H9 (cell line): ENCODE measurements around the gene FAM227B. TPM values are rescaled to one million over a fixed set of nuclear protein-coding genes. Genes with fewer than 3 reads are reported as not detected.

Experiments
- DNase-seq: peaks from one replicate; pipeline ENCODE4 v3.0.0-alpha.2; 2017
- H2AFZ ChIP-seq: one replicate; pipeline ENCODE4 v1.6.1; 2013; ENCODE audit warnings: mild to moderate bottlenecking, low read length, control low read depth, moderate library complexity
- H2AK5ac ChIP-seq: 2 replicates; pipeline ENCODE4 v1.6.1; 2013; ENCODE audit warnings: low read length, control low read depth, mixed read lengths; ENCODE audit not compliant: insufficient read length
- H2BK120ac ChIP-seq: one replicate; pipeline ENCODE4 v1.6.1; 2013; ENCODE audit warnings: low read depth, mild to moderate bottlenecking, low read length, control low read depth, inconsistent platforms; ENCODE audit not compliant: poor library complexity, severe bottlenecking
- H2BK12ac ChIP-seq: 2 replicates; pipeline ENCODE4 v1.6.1; 2013; ENCODE audit warnings: low read length, control low read depth, mixed read lengths, low read depth; ENCODE audit not compliant: insufficient read length
- H2BK15ac ChIP-seq: 2 replicates; pipeline ENCODE4 v1.6.1; 2013; ENCODE audit warnings: low read depth, low read length, control low read depth
- H2BK20ac ChIP-seq: one replicate; pipeline ENCODE4 v1.6.1; 2013; ENCODE audit warnings: low read depth, mild to moderate bottlenecking, low read length, control low read depth, inconsistent platforms; ENCODE audit not compliant: poor library complexity, severe bottlenecking
- H2BK5ac ChIP-seq: 2 replicates; pipeline ENCODE4 v1.6.1; 2013; ENCODE audit warnings: low read length, control low read depth, mixed read lengths; ENCODE audit not compliant: insufficient read length
- H3K14ac ChIP-seq: 2 replicates; pipeline ENCODE4 v1.6.1; 2013; ENCODE audit warnings: low read length, control low read depth; ENCODE audit not compliant: insufficient read depth
- H3K18ac ChIP-seq: 2 replicates; pipeline ENCODE4 v1.6.1; 2013; ENCODE audit warnings: low read depth, mild to moderate bottlenecking, mixed read lengths, low read length, control low read depth; ENCODE audit not compliant: insufficient read length
- H3K23ac ChIP-seq: 2 replicates; pipeline ENCODE4 v1.6.1; 2013; ENCODE audit warnings: low read length, control low read depth, mixed read lengths, low read depth; ENCODE audit not compliant: insufficient read length
- H3K23me2 ChIP-seq: 2 replicates; pipeline ENCODE4 v1.6.1; 2013; ENCODE audit warnings: low read depth, mild to moderate bottlenecking, mixed read lengths, low read length, control low read depth; ENCODE audit not compliant: insufficient read length, poor library complexity, severe bottlenecking
- H3K27ac ChIP-seq: 2 replicates; pipeline ENCODE4 v1.5.1; 2013; ENCODE audit warnings: low read length, control low read depth, mixed read lengths, low read depth; ENCODE audit not compliant: insufficient read length
- H3K27me3 ChIP-seq: 2 replicates; pipeline ENCODE4 v1.6.1; 2013; ENCODE audit warnings: low read length, control low read depth, inconsistent platforms; ENCODE audit not compliant: insufficient read depth
- H3K4ac ChIP-seq: 2 replicates; pipeline ENCODE4 v1.6.1; 2013; ENCODE audit warnings: low read depth, mild to moderate bottlenecking, control low read depth, inconsistent platforms, low read length, moderate library complexity
- H3K4me1 ChIP-seq: 2 replicates; pipeline ENCODE4 v1.6.1; 2013; ENCODE audit warnings: low read length, control low read depth, inconsistent platforms; ENCODE audit not compliant: insufficient read depth
- H3K4me2 ChIP-seq: 2 replicates; pipeline ENCODE4 v1.6.1; 2013; ENCODE audit warnings: low read length, control low read depth, mixed read lengths; ENCODE audit not compliant: insufficient read length, insufficient read depth
- H3K56ac ChIP-seq: 2 replicates; pipeline ENCODE4 v1.6.1; 2013; ENCODE audit warnings: low read depth, mild to moderate bottlenecking, mixed read lengths, low read length, control low read depth; ENCODE audit not compliant: insufficient read length
- H3K79me1 ChIP-seq: 2 replicates; pipeline ENCODE4 v1.6.1; 2013; ENCODE audit warnings: low read depth, mild to moderate bottlenecking, moderate library complexity, low read length, control low read depth, inconsistent platforms; ENCODE audit not compliant: insufficient read depth, poor library complexity, severe bottlenecking
- H3K79me2 ChIP-seq: 2 replicates; pipeline ENCODE4 v1.6.1; 2013; ENCODE audit warnings: low read length, control low read depth, inconsistent platforms; ENCODE audit not compliant: insufficient read depth
- H3K9ac ChIP-seq: 2 replicates; pipeline ENCODE4 v1.6.1; 2013; ENCODE audit warnings: low read length, control low read depth, mixed read lengths; ENCODE audit not compliant: insufficient read length; ENCODE audit errors: extremely low read depth
- H3K9me3 ChIP-seq: one replicate; pipeline ENCODE4 v1.6.1; 2013; ENCODE audit warnings: low read depth, low read length, inconsistent platforms; ENCODE audit not compliant: control insufficient read depth
- H3T11ph ChIP-seq: one replicate; pipeline ENCODE4 v1.6.1; 2013; ENCODE audit warnings: mild to moderate bottlenecking, low read length, control low read depth, inconsistent platforms
- H4K20me1 ChIP-seq: one replicate; pipeline ENCODE4 v1.6.1; 2013; ENCODE audit not compliant: control insufficient read depth, insufficient read length, insufficient read depth
- H4K5ac ChIP-seq: 2 replicates; pipeline ENCODE4 v1.6.1; 2013; ENCODE audit warnings: low read depth, mild to moderate bottlenecking, mixed read lengths, low read length, control low read depth; ENCODE audit not compliant: insufficient read length
- H4K8ac ChIP-seq: replicated peaks from 2 replicates; pipeline ENCODE4 v1.6.1; 2013; ENCODE audit warnings: low read length, control low read depth, mixed read lengths, low read depth; ENCODE audit not compliant: insufficient read length
- H4K91ac ChIP-seq: 2 replicates; pipeline ENCODE4 v1.6.1; 2013; ENCODE audit warnings: low read depth, mild to moderate bottlenecking, moderate library complexity, mixed read lengths, low read length, control low read depth; ENCODE audit not compliant: insufficient read length
- H3K27ac Mint-ChIP-seq, 3 experiments: 2 replicates in 2 of 3; 3 replicates in 1 of 3; pipeline ENCODE4 v1.8.0; 2020 to 2021; ENCODE audit warnings: mixed read lengths in 3 of 3, mild to moderate bottlenecking in 1 of 3, moderate library complexity in 1 of 3
- H3K27me3 Mint-ChIP-seq: 2 replicates; pipeline ENCODE4 v1.8.0; 2021; ENCODE audit warnings: low read depth, mild to moderate bottlenecking, moderate library complexity, mixed read lengths
- H3K36me3 Mint-ChIP-seq, 3 experiments: 2 replicates in 2 of 3; 3 replicates in 1 of 3; pipeline ENCODE4 v1.8.0; 2020 to 2021; ENCODE audit warnings: low read depth in 3 of 3, mixed read lengths in 3 of 3; ENCODE audit not compliant: insufficient read depth in 1 of 3
- H3K4me1 Mint-ChIP-seq, 2 experiments: 2 replicates each; pipeline ENCODE4 v1.8.0; 2020; ENCODE audit warnings: mixed read lengths in 2 of 2
- H3K4me3 Mint-ChIP-seq, 2 experiments: 2 replicates in 1 of 2; 3 replicates in 1 of 2; pipeline ENCODE4 v1.8.0; 2020 to 2021; ENCODE audit warnings: mild to moderate bottlenecking in 2 of 2, mixed read lengths in 2 of 2, moderate library complexity in 1 of 2
- H3K9me3 Mint-ChIP-seq, 2 experiments: 2 replicates in 1 of 2; 3 replicates in 1 of 2; pipeline ENCODE4 v1.8.0; 2020; ENCODE audit warnings: mild to moderate bottlenecking in 2 of 2, mixed read lengths in 2 of 2, moderate library complexity in 1 of 2
- total RNA-seq: library from RNA; stranded (reverse); gene quantifications from 2 replicates; pipeline ENCODE4 v1.2.1, GENCODE V29; 2021
- TF ChIP-seq, protein P1 (sequence below): fragments of 200-600 bp; sonication (generic); conservative IDR thresholded peaks from 3 replicates; pipeline ENCODE4 v1.8.0; 2021; ENCODE audit warnings: antibody characterized with exemption, mild to moderate bottlenecking

The FAM227B gene
- total RNA-seq, 1 experiment from 2014 or later: 5.5 TPM

DNA sequence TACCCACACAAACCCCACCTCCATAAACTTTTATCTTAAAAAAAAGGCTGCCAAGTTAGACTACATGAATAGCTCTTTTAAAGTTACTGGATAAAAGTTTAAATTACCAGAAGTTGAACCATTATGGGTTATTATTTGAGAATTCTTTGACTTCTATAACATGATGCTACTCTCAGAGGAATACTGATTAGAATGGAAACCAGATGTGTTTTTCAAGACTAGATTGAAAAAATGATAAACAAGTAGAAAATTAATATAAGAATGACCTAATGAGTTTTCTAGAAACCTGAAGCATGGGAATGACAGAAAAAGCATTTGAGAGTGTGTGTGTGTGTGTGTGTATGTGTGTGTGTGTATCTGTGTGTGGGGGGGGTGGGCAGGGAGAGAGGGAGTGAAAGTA lies 210.0 kb downstream of the FAM227B start:
- H3K4me2 ChIP-seq: no peak overlapping the region
- no peak overlapping the region for H2AFZ ChIP-seq
- H4K8ac ChIP-seq: no peak overlapping the region

More for the DNA sequence above, 210.0 kb downstream of the FAM227B start:
- no peak overlapping the region for H4K91ac ChIP-seq
- H2AK5ac ChIP-seq: no peak overlapping the region
- no peaks in the 10 kb centered on the region for H3K23me2 ChIP-seq
- H3T11ph ChIP-seq: no peak overlapping the region
- Mint-ChIP-seq H3K27me3 (no peaks in the 10 kb centered on the region), H3K4me3 (no peak overlapping the region), H3K36me3 (no peaks in the 10 kb centered on the region; a peak in 1 of 7 replicates), H3K9me3 (no peaks in the 10 kb centered on the region; a peak in 1 of 5 replicates), H3K4me1 (no peaks in the 10 kb centered on the region), H3K27ac (no peak overlapping the region)
- H3K14ac ChIP-seq: no peak overlapping the region
- H2BK120ac ChIP-seq: no peak overlapping the region
- no peak overlapping the region for H2BK20ac ChIP-seq
- H2BK12ac ChIP-seq: no peak overlapping the region
- no peak overlapping the region for H3K23ac ChIP-seq
- H3K9ac ChIP-seq: no peak overlapping the region
- no peak overlapping the region for H3K18ac ChIP-seq
- no peak overlapping the region for H3K56ac ChIP-seq
- no peaks in the 10 kb centered on the region for H3K79me1 ChIP-seq
- H3K27ac ChIP-seq: no peak overlapping the region
- no peak overlapping the region for H2BK15ac ChIP-seq
- no peaks in the 10 kb centered on the region for H4K20me1 ChIP-seq
- no peaks in the 10 kb centered on the region for H3K4me1 ChIP-seq
- H4K5ac ChIP-seq: no peak overlapping the region
- H2BK5ac ChIP-seq: no peak overlapping the region
- no peaks in the 10 kb centered on the region for H3K27me3 ChIP-seq
- H3K79me2 ChIP-seq: no peaks in the 10 kb centered on the region
- no peak overlapping the region for H3K4ac ChIP-seq
- no peak for DNase-seq
- TF ChIP-seq, protein P1, sequence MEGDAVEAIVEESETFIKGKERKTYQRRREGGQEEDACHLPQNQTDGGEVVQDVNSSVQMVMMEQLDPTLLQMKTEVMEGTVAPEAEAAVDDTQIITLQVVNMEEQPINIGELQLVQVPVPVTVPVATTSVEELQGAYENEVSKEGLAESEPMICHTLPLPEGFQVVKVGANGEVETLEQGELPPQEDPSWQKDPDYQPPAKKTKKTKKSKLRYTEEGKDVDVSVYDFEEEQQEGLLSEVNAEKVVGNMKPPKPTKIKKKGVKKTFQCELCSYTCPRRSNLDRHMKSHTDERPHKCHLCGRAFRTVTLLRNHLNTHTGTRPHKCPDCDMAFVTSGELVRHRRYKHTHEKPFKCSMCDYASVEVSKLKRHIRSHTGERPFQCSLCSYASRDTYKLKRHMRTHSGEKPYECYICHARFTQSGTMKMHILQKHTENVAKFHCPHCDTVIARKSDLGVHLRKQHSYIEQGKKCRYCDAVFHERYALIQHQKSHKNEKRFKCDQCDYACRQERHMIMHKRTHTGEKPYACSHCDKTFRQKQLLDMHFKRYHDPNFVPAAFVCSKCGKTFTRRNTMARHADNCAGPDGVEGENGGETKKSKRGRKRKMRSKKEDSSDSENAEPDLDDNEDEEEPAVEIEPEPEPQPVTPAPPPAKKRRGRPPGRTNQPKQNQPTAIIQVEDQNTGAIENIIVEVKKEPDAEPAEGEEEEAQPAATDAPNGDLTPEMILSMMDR: no peak
- no peaks in the 10 kb centered on the region for H3K9me3 ChIP-seq
